ENCODE data around the gene MED13. TPM values are rescaled to one million over a fixed set of nuclear protein-coding genes. Genes with fewer than 3 reads are reported as not detected.
A peak's percentile ranks its signal among the peaks of the same experiment; 100 is the strongest.
"Not testable (repeated sequence)": the region's sequence is repeated elsewhere in the genome, so short reads cannot be mapped to it uniquely, and the experiment has no call there.

MED13 gene
- polyA plus RNA-seq, 3 donors = 46.1 to 52.2 (median 49.0) TPM

DNA sequence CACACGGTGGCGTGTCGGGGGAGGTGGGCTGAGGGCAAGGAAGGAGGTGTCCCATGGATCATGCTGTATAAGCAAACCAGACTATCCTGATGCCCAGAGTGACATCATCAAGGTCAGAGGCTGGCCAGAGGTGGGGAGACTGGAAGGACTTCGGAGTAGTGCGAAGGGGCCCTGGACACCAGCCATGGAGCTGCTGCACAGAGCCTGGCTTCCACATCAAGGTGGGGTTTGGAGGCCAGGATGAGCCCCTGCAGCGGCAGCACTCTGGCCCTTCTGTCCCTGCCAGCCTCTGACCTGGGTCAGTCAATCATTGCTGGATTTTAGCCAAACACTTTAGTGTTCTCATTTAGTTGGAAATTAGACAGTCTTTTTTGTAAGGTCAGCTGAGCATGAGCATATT is 34.8 kb downstream of the MED13 start:
- no peak for DNase-seq (ENCODE audit: extremely low read depth in 1 of 11, low read depth in 9 of 11, low spot score in 4 of 11)

DNA sequence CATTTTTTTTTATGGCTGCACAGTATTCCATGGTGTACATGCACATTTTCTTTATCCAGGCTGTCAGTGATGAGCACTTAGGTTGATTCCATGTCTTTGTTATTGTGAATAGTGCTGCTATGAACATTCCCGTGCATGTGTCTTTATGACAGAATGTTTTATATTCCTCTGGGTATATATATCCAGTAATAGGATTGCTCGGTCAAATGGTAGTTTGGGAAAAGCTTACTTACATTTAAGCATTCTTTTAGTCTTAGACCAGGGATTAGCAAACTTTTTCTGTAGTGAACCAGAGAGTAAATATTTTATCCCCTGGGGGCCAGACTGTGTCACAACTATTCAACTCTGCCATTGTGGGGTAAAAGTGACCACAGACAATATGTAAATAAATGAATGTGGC is 40.2 kb downstream of the MED13 start:
- DNase-seq (ENCODE audit: extremely low read depth in 1 of 11, low read depth in 9 of 11, low spot score in 4 of 11) = no peak

- no peak for DNase-seq (ENCODE audit: extremely low read depth in 1 of 11, low read depth in 9 of 11, low spot score in 4 of 11)
Observed at GRCh38 chr17:62017912-62018311, 47.2 kb downstream of the MED13 start.

DNA sequence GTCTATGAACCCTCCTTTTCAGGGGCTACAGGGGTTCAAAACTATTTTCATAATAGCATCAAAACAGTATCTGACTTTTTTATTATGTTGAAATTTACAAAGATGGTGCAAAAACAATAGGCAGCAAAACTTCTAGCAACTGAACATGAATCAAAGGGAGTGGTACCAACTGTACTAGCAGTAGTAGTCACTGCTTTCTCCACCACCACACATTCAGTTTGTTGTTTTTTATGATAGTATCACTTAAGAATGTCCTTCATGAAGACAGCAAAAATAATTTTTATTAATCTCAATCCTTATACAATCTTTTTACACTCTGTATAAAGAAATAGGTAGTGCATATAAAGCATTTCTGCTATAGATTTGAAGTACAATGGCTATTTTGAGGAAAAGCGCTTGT is 47.6 kb downstream of the MED13 start:
- no peak for DNase-seq (ENCODE audit: extremely low read depth in 1 of 11, low read depth in 9 of 11, low spot score in 4 of 11)

- DNase-seq (ENCODE audit: extremely low read depth in 1 of 11, low read depth in 9 of 11, low spot score in 4 of 11) = no peak
Observed at GRCh38 chr17:62014526-62014925, 50.6 kb downstream of the MED13 start.

DNA sequence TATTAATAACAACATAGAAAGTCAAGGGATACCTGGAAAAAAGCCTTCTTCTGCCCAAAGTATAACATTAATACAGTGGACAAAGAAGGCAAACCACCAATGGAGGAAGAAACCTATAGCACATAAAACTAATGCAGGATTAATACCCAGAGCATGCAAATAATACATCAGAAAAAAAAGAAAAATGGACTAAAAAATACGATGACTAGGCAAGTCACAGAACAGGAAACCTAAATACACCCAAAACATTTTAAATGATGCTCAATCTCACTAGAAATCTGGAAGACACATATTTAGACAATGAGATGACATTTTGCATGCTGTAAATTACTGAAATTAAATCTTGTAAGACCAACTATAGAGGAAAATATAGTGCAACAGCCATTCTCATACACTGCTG is 55.9 kb downstream of the MED13 start:
- DNase-seq (ENCODE audit: extremely low read depth in 1 of 11, low read depth in 9 of 11, low spot score in 4 of 11) = no peak

GRCh38 chr17:62008294-62008693 is 56.8 kb downstream of the MED13 start:
- no peak for DNase-seq (ENCODE audit: extremely low read depth in 1 of 11, low read depth in 9 of 11, low spot score in 4 of 11)

- DNase-seq (ENCODE audit: extremely low read depth in 1 of 11, low read depth in 9 of 11, low spot score in 4 of 11) = no peak
Observed at GRCh38 chr17:62004388-62004787, 60.7 kb downstream of the MED13 start.

DNA sequence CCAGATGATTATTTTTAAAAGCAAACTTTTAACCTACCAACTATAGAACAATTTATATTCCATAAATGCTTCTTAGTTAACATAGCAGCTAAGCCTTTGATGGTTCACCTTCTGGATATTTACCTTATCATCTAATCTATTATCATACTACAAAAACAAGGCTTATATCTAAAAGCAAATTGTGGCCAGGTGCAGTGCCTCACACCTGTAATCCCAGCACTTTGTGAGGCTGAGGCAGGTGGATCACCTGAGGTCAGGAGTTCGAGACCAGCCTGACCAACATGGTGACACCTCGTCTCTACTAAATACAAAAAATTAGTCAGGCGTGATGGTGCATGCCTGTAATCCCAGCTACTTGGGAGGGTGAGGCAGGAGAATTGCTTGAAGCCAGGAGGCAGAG is 61.9 kb downstream of the MED13 start:
- not testable (repeated sequence) for DNase-seq (ENCODE audit: extremely low read depth in 1 of 11, low read depth in 9 of 11, low spot score in 4 of 11)

- no peak for DNase-seq (ENCODE audit: extremely low read depth in 1 of 11, low read depth in 9 of 11, low spot score in 4 of 11)
Observed at GRCh38 chr17:62001105-62001504, 64.0 kb downstream of the MED13 start.

DNA sequence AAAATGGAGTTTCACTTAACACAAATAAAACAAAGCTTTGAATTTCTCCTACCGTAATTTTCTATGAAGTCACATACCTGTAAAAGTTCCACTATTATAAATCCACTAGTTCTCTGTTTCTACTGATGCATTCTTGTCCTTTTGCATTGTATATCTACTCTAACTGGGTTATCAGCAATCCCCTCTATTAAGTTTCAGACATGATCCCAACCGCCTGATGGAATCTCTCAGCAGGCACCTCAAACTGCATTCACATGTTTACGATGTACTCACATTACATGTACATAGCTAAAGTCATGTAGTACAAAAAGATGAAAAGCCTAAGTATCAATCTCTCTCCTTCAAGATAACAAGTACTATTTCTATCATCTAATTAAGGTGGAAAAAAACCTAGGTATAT is 64.9 kb downstream of the MED13 start:
- DNase-seq (ENCODE audit: extremely low read depth in 1 of 11, low read depth in 9 of 11, low spot score in 4 of 11) = no peak

GRCh38 chr17:61998534-61998933 is 66.5 kb downstream of the MED13 start:
- DNase-seq (ENCODE audit: extremely low read depth in 1 of 11, low read depth in 9 of 11, low spot score in 4 of 11) = not testable (repeated sequence)

GRCh38 chr17:61997664-61998063 is 67.4 kb downstream of the MED13 start:
- DNase-seq (ENCODE audit: extremely low read depth in 1 of 11, low read depth in 9 of 11, low spot score in 4 of 11) = peak in 1 of 11 donors; percentile 4

GRCh38 chr17:61996916-61997605 is 68.0 kb downstream of the MED13 start:
- no peak for DNase-seq (ENCODE audit: extremely low read depth in 1 of 11, low read depth in 9 of 11, low spot score in 4 of 11)

DNA sequence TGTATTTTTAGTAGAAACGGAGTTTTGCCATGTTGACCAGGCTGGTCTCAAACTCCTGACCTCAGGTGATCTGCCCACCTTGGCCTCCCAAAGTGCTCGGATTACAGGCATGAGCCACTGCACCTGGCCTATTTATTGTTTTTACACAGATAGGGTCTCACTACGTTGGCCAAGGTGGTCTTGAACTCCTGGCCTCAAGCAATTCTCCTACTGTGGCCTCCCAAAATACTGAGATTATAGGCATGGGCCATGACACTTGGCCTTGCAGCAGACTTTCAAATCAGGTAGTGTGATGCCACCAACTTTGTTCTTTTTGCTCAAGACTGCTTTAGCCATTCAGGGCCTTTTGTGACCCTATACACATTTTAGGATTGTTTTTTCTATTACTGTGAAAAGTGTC is 75.6 kb downstream of the MED13 start:
- no peak for DNase-seq (ENCODE audit: extremely low read depth in 1 of 11, low read depth in 9 of 11, low spot score in 4 of 11)

- DNase-seq (ENCODE audit: extremely low read depth in 1 of 11, low read depth in 9 of 11, low spot score in 4 of 11) = no peak
Observed at GRCh38 chr17:61986898-61987297, 78.2 kb downstream of the MED13 start.

DNA sequence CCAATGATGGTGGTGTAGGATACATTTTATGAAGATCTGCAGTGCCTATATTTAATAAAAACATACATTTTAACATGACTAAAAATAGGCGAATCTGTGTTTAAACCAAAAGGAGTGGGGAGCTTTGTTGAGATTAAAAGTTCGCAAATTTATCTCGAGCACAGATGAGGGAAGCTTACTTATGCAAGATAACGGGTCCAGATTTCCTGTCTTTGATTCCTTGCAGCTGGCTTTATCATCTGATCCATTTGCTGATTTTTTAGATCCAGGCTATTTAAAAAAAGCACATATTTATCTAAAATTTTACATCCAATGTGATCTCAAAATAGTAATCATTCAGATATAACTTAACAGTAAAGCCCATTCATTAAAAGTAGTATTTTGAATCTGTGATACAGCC is 80.3 kb downstream of the MED13 start:
- no peak for DNase-seq (ENCODE audit: extremely low read depth in 1 of 11, low read depth in 9 of 11, low spot score in 4 of 11)

GRCh38 chr17:61981323-61981722 is 83.8 kb downstream of the MED13 start:
- no peak for DNase-seq (ENCODE audit: extremely low read depth in 1 of 11, low read depth in 9 of 11, low spot score in 4 of 11)

DNA sequence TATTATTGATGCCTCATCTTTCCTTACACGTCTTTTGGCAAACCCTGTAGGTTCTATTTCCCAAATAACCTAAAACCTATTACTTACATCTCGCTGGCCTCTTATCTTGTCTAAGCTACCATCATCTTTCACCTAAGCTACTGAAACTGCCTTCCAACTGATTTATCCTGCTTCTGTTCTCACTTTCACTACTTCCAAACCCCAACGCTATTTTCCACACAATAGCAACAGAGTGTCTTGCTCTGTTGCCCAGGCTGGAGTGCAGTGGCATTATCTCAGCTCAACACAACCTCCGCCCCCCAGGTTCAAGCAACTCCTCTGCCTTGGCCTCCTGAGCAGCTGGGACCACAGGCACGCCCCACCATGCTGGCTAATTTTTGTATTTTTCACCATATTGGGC is 84.5 kb downstream of the MED13 start:
- DNase-seq (ENCODE audit: extremely low read depth in 1 of 11, low read depth in 9 of 11, low spot score in 4 of 11) = no peak

GRCh38 chr17:61974115-61974514 is 91.0 kb downstream of the MED13 start:
- DNase-seq (ENCODE audit: extremely low read depth in 1 of 11, low read depth in 9 of 11, low spot score in 4 of 11) = no peak

GRCh38 chr17:61972311-61972710 is 92.8 kb downstream of the MED13 start:
- no peak for DNase-seq (ENCODE audit: extremely low read depth in 1 of 11, low read depth in 9 of 11, low spot score in 4 of 11)

- no peak for DNase-seq (ENCODE audit: extremely low read depth in 1 of 11, low read depth in 9 of 11, low spot score in 4 of 11)
Observed at GRCh38 chr17:61970030-61970429, 95.0 kb downstream of the MED13 start.
